IPS-18a (cell line): ENCODE measurements around the gene RAB23.

Experiments used
- H3K27ac ChIP-seq: one replicate; pipeline ENCODE4 v1.5.1; 2013; ENCODE audit warnings: low read length
- H3K27me3 ChIP-seq: one replicate; pipeline ENCODE4 v1.6.1; 2013; ENCODE audit warnings: mild to moderate bottlenecking, low read length; ENCODE audit not compliant: control insufficient read depth, insufficient read depth
- H3K36me3 ChIP-seq: one replicate; pipeline ENCODE4 v1.6.1; 2013; ENCODE audit warnings: low read depth, low read length; ENCODE audit not compliant: control insufficient read depth
- H3K4me1 ChIP-seq: one replicate; pipeline ENCODE4 v1.6.1; 2013; ENCODE audit warnings: low read depth, low read length; ENCODE audit not compliant: control insufficient read depth
- H3K4me3 ChIP-seq: one replicate; pipeline ENCODE4 v1.5.1; 2013; ENCODE audit warnings: low read length
- H3K9ac ChIP-seq: one replicate; pipeline ENCODE4 v1.6.1; 2013; ENCODE audit warnings: mild to moderate bottlenecking, low read length, moderate library complexity
- H3K9me3 ChIP-seq: one replicate; pipeline ENCODE4 v1.6.1; 2013; ENCODE audit warnings: low read depth, low read length; ENCODE audit not compliant: control insufficient read depth

RAB23 gene

DNA sequence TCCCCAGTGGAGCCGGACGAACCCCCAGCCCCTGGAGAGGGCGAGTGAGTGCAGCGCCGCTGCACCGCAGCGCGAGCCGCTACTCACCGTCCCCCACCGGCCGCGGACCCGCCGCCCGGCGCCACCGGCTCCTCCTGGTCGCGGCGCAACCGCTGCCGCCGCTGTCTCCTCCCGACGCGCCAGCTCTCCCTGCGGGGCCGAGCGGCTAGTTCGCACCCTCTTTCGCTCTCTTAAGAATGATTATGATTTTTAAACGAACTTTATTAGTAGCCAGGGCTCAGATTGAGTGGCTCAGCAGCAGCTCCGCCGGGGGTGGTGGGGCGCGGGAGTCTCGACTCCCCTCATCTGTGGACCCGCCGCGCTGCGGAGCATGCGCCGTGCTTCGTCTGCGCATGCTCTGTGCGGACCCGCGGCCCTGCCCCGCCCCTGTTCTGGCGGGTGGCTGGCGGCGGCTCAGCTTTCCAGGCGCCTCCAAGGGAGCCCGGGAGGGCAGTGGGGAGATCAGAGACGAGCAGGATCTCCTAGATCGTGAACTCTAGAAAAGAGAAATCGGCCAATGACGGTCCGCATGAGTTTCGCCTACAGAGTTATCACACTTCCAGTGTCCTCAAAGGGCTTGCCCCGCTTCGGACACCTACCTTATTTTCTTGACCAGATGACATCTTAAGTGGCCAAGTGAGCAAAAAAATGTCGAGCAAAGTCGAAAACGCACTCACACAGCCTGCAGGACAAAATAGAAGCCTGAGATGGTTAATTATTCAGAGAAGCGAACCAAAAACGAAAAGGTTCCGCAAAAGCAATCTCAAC is at the start of gene RAB23:
RAB23 (minus strand) TSS at position 372 of the 807 bp plus-strand sequence. CDS start 11,927 bp downstream, outside the sequence.
- peaks cover 4% of the 10 kb centered on the region for H3K4me1 ChIP-seq
- no peaks in the 10 kb centered on the region for H3K36me3 ChIP-seq
- peak within 1 kb of the TSS; percentile 45 for H3K27ac ChIP-seq
- no peaks in the 10 kb centered on the region for H3K9me3 ChIP-seq
- H3K4me3 ChIP-seq: peak within 1 kb of the TSS; percentile 98
- peak within 1 kb of the TSS; percentile 85 for H3K9ac ChIP-seq
- H3K27me3 ChIP-seq: peaks cover 10% of the 10 kb centered on the region

- Histone ChIP-seq H3K4me3 (no peak overlapping the region), H3K4me1 (no peaks in the 10 kb centered on the region), H3K27me3 (no peaks in the 10 kb centered on the region), H3K9ac (no peak overlapping the region), H3K36me3 (no peaks in the 10 kb centered on the region), H3K27ac (no peak overlapping the region), H3K9me3 (no peaks in the 10 kb centered on the region)
Observed at GRCh38 chr6:57268294-57268640, 46.2 kb upstream of the RAB23 start.

DNA sequence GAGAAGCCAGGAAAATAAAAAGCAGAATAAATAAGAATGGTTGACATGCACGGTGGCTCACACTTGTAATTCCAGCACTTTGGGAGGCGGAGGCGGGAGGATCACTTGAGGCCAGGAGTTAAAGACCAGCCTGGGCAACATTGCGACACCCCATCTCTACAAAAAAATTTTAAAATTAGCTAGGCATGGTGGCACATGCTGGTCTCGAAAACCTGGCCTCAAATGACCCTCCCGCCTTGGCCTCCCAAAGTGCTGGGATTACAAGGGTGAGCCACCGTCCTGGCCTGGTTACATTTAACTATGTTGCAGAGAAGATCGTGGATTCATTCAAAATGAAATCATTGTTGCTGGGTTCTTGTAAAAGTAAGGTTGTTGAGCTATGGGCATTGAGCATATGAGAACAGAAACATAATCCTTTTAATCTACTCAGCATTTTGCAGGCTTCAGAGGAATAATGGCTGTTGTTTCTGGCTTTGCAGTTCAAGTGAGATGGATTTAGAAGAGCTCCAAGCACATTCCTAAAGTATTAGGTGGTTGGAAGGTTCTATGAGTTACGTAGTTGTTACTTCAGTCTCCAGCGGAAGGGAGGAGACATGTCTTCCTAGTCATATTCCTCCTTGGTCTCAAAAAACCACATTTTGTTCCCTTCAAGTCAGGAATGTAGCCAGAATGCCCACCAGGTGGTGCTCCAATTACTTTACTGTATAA is 45.6 kb upstream of the RAB23 start:
- no peaks in the 10 kb centered on the region for H3K36me3 ChIP-seq
- H3K27me3 ChIP-seq: no peaks in the 10 kb centered on the region
- H3K27ac ChIP-seq: no peak overlapping the region
- H3K4me3 ChIP-seq: no peak overlapping the region
- no peaks in the 10 kb centered on the region for H3K9me3 ChIP-seq
- H3K4me1 ChIP-seq: no peaks in the 10 kb centered on the region
- H3K9ac ChIP-seq: no peak overlapping the region

- H3K36me3 ChIP-seq: no peaks in the 10 kb centered on the region
- H3K4me3 ChIP-seq: no peak overlapping the region
- H3K9me3 ChIP-seq: no peaks in the 10 kb centered on the region
- H3K4me1 ChIP-seq: no peaks in the 10 kb centered on the region
- H3K27me3 ChIP-seq: no peaks in the 10 kb centered on the region
- H3K9ac ChIP-seq: no peak overlapping the region
- no peak overlapping the region for H3K27ac ChIP-seq
Observed at GRCh38 chr6:57265755-57266221, 43.7 kb upstream of the RAB23 start.

- no peaks in the 10 kb centered on the region for H3K9me3 ChIP-seq
- no peaks in the 10 kb centered on the region for H3K36me3 ChIP-seq
- no peaks in the 10 kb centered on the region for H3K27me3 ChIP-seq
- H3K27ac ChIP-seq: no peak overlapping the region
- H3K4me3 ChIP-seq: no peak overlapping the region
- H3K9ac ChIP-seq: no peak overlapping the region
- H3K4me1 ChIP-seq: no peaks in the 10 kb centered on the region
Observed at GRCh38 chr6:57263739-57264138, 41.6 kb upstream of the RAB23 start.

GRCh38 chr6:57262901-57263694 is 41.0 kb upstream of the RAB23 start:
- H3K9me3 ChIP-seq: no peaks in the 10 kb centered on the region
- H3K9ac ChIP-seq: no peak overlapping the region
- no peak overlapping the region for H3K4me3 ChIP-seq
- H3K27ac ChIP-seq: no peak overlapping the region
- H3K27me3 ChIP-seq: no peaks in the 10 kb centered on the region
- no peaks in the 10 kb centered on the region for H3K36me3 ChIP-seq
- H3K4me1 ChIP-seq: no peaks in the 10 kb centered on the region

GRCh38 chr6:57262488-57262887 is 40.4 kb upstream of the RAB23 start:
- Histone ChIP-seq H3K4me3 (no peak overlapping the region), H3K9me3 (no peaks in the 10 kb centered on the region), H3K36me3 (no peaks in the 10 kb centered on the region), H3K4me1 (no peaks in the 10 kb centered on the region), H3K27ac (no peak overlapping the region), H3K27me3 (no peaks in the 10 kb centered on the region), H3K9ac (no peak overlapping the region)

DNA sequence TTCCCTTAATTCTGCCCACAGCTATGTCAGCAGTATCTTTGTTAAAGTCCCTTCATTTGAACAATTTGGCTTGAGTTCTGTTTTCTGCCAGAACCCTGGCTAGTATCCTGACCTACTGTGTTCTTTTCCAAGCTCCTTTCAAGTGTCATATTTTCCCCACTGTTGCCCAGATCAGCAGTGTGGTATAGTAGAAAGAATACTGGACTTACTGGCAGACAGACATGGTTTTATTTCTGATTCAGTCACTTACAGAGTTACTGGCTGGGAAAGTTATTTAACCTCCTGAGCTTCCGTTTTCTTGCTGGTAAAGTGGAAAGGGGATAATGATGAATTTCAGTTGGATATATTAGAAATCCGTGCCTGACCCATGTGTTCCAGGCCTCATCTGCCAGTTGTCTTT is 39.8 kb upstream of the RAB23 start:
- no peak overlapping the region for H3K9ac ChIP-seq
- no peaks in the 10 kb centered on the region for H3K36me3 ChIP-seq
- H3K9me3 ChIP-seq: no peaks in the 10 kb centered on the region
- H3K27me3 ChIP-seq: no peaks in the 10 kb centered on the region
- no peaks in the 10 kb centered on the region for H3K4me1 ChIP-seq
- H3K4me3 ChIP-seq: no peak overlapping the region
- no peak overlapping the region for H3K27ac ChIP-seq

- Histone ChIP-seq H3K4me1 (no peaks in the 10 kb centered on the region), H3K4me3 (no peak overlapping the region), H3K36me3 (no peaks in the 10 kb centered on the region), H3K9me3 (no peaks in the 10 kb centered on the region), H3K27ac (no peak overlapping the region), H3K27me3 (no peaks in the 10 kb centered on the region), H3K9ac (no peak overlapping the region)
Observed at GRCh38 chr6:57259064-57259463, 37.0 kb upstream of the RAB23 start.

DNA sequence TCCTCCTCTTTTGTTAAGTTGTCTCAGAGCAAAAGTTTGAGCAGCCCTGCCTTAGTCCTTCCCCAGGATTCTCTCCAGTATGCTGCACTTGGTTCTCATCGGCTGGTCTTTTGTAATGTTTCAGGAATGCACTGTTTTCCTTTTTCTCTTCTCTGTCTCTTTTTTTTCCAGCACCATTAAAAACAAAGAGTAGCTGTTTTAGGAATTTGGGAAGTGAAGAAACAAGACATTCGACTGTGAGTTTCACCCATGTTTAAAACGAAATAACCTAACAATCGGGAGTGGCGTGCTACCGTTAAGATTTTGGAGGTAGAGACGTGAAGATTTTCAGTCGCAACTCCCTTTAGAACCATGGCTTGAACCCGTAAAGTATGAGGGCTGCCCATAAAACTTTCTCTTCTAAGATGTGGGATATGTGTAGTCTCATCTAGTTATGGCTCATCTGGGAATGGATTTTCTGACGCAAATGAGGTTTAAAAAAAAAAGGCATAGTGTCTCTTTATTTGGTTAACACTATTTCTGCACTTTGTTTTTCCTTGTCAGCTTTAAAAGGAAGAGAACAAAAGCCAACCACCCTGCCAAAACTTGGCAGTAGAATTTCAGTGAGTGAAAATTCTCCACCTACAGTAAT is 35.9 kb upstream of the RAB23 start:
- no peak overlapping the region for H3K27ac ChIP-seq
- H3K4me3 ChIP-seq: no peak overlapping the region
- H3K9ac ChIP-seq: no peak overlapping the region
- no peaks in the 10 kb centered on the region for H3K9me3 ChIP-seq
- no peaks in the 10 kb centered on the region for H3K4me1 ChIP-seq
- no peaks in the 10 kb centered on the region for H3K27me3 ChIP-seq
- no peaks in the 10 kb centered on the region for H3K36me3 ChIP-seq

GRCh38 chr6:57256541-57256940 is 34.4 kb upstream of the RAB23 start:
- Histone ChIP-seq H3K36me3 (no peaks in the 10 kb centered on the region), H3K9ac (no peak overlapping the region), H3K27me3 (no peaks in the 10 kb centered on the region), H3K4me3 (no peak overlapping the region), H3K9me3 (no peaks in the 10 kb centered on the region), H3K4me1 (no peaks in the 10 kb centered on the region), H3K27ac (no peak overlapping the region)
